Panc1 (cell line): ENCODE data around the gene IGF1R. TPM values are rescaled to one million over a fixed set of nuclear protein-coding genes. Genes with fewer than 3 reads are reported as not detected.

Experiments
- ATAC-seq: fragments of 200-7000 bp; cut with Tn5 transposase; 2 replicates; pipeline ENCODE4 v1.9.1; 2020; ENCODE audit warnings: mild to moderate bottlenecking, moderate library complexity
- BruUV-seq: library from RNA; stranded (reverse); fragments of 400-500 nt; replicated peaks from 2 replicates; lab custom pipeline; 2021; lab: Mats Ljungman, UMichigan
- CTCF ChIA-PET: fragments of 300-600 bp; sonication (Branson Sonifier 250); formaldehyde crosslinking; loops from one replicate; lab custom pipeline; 2022; ENCODE audit warnings: antibody characterized with exemption; lab: Charles Lee
- POLR2A ChIA-PET: fragments of 300-600 bp; sonication (Branson Sonifier 250); formaldehyde crosslinking; loops from one replicate; lab custom pipeline; 2022; ENCODE audit warnings: antibody characterized with exemption; lab: Charles Lee
- DNase-seq: peaks from one replicate; pipeline ENCODE4 v3.0.0-alpha.2; 2010; ENCODE audit warnings: low read depth, low spot score
- H3K27ac ChIP-seq: 2 replicates; pipeline ENCODE4 v1.5.1; 2011; ENCODE audit warnings: mild to moderate bottlenecking, low read length, inconsistent platforms
- H3K27me3 ChIP-seq: fragments of 200-500 bp; sonication (Bioruptor generic); 2 replicates; pipeline ENCODE4 v1.6.0; 2014; ENCODE audit warnings: low read length, inconsistent platforms; ENCODE audit not compliant: control insufficient read depth, insufficient read depth
- H3K36me3 ChIP-seq: fragments of 200-500 bp; sonication (Bioruptor generic); 2 replicates; pipeline ENCODE4 v1.5.1; 2014; ENCODE audit warnings: inconsistent platforms, mild to moderate bottlenecking, low read length, moderate library complexity; ENCODE audit not compliant: control insufficient read depth, insufficient read depth
- H3K4me1 ChIP-seq: 2 replicates; pipeline ENCODE4 v1.5.1; 2011; ENCODE audit warnings: inconsistent platforms, mild to moderate bottlenecking, low read length, moderate library complexity; ENCODE audit not compliant: control insufficient read depth, insufficient read depth
- H3K4me3 ChIP-seq, 2 experiments: 2 replicates each; pipeline ENCODE4 v1.5.1; 2011 to 2012; ENCODE audit warnings: low read depth in 2 of 2, low read length in 2 of 2, mild to moderate bottlenecking in 2 of 2, inconsistent platforms in 1 of 2, moderate library complexity in 1 of 2
- H3K9me3 ChIP-seq: fragments of 200-500 bp; sonication (Bioruptor generic); 2 replicates; pipeline ENCODE4 v1.5.1; 2014; ENCODE audit warnings: low read depth, mild to moderate bottlenecking, inconsistent platforms, low read length, moderate library complexity; ENCODE audit not compliant: control insufficient read depth, insufficient read depth
- CTCF ChIP-seq: fragments of 450-650 bp; IDR thresholded peaks from 2 replicates; pipeline ENCODE4 v1.5.1; 2017; ENCODE audit warnings: mild to moderate bottlenecking
- POLR2AphosphoS5 ChIP-seq: IDR thresholded peaks from 2 replicates; pipeline ENCODE4 v1.6.1; 2012; ENCODE audit warnings: mild to moderate bottlenecking, low read depth, low read length, moderate library complexity
- REST ChIP-seq, 2 experiments: IDR thresholded peaks; 2 replicates each; pipeline ENCODE4 v1.6.1; 2011 to 2012; ENCODE audit warnings: low read depth in 2 of 2, control low read depth in 1 of 2, low read length in 1 of 2, mild to moderate bottlenecking in 1 of 2, moderate library complexity in 1 of 2; ENCODE audit not compliant: insufficient read depth in 1 of 2
- SIN3A ChIP-seq: IDR thresholded peaks from 2 replicates; pipeline ENCODE4 v1.6.1; 2012; ENCODE audit warnings: low read depth, mild to moderate bottlenecking, low read length, moderate library complexity, borderline replicate concordance; ENCODE audit not compliant: insufficient read depth
- TCF7L2 ChIP-seq: IDR thresholded peaks from 2 replicates; pipeline ENCODE4 v1.6.1; 2011; ENCODE audit warnings: mild to moderate bottlenecking, low read depth, low read length, inconsistent platforms
- in situ Hi-C: cut with HindIII; loops from 2 replicates; pipeline ENCODE4 v1.10.0; 2016; ENCODE audit warnings: low sequenced_read_pairs, low pct_unique_long_range_greater_than_20kb
- intact Hi-C: fragments of 100-400 bp; cut with micrococcal nuclease; formaldehyde crosslinking; loops from one replicate; pipeline ENCODE4 v1.10.0; 2022; ENCODE audit not compliant: unreplicated experiment
- total RNA-seq: library from RNA; stranded (reverse); gene quantifications from one replicate; pipeline ENCODE4 v1.2.1, GENCODE V29; 2021; ENCODE audit not compliant: unreplicated experiment

Gene IGF1R
- total RNA-seq, 1 experiment from 2014 or later, result 77.1 TPM

- DNase-seq, result peak; percentile 77
- H3K4me3 ChIP-seq, result peak overlapping the region; percentile 4 to 42; a peak in 3 of 4 replicates
- CTCF ChIA-PET, result interaction anchor here (0.5 to 0.6 kb wide), 2 partner anchors 11 to 126 kb away, joined by 5 to 10 read pairs; no protein-coding TSS in a partner anchor
- no peaks in the 10 kb centered on the region for H3K27me3 ChIP-seq
- H3K4me1 ChIP-seq, result peaks cover 94% of the 10 kb centered on the region
- peak; percentile 76 for TF ChIP-seq POLR2AphosphoS5
- 0 out of 2 replicates have a peak, but pooled peaks have one; percentile 82 for TF ChIP-seq SIN3A
- no peak for TF ChIP-seq CTCF
- peak; percentile 80 for TF ChIP-seq TCF7L2
- peak; percentile 87 for ATAC-seq
- H3K27ac ChIP-seq, result peak overlapping the region; percentile 98
- no peaks in the 10 kb centered on the region for H3K36me3 ChIP-seq
- in situ Hi-C loops, result no loop called here
- intact Hi-C loops, result no loop called here
- BruUV-seq, result no TSS peak
- POLR2A ChIA-PET, result no interaction called here
- no peaks in the 10 kb centered on the region for H3K9me3 ChIP-seq
Observed at GRCh38 chr15:98800437-98801233, 152.3 kb downstream of the IGF1R start.

GRCh38 chr15:98801234-98801561 is 152.9 kb downstream of the IGF1R start:
- intact Hi-C loops, result no loop called here
- Histone ChIP-seq H3K36me3 (no peaks in the 10 kb centered on the region), H3K9me3 (no peaks in the 10 kb centered on the region), H3K27me3 (no peaks in the 10 kb centered on the region), H3K4me1 (peaks cover 94% of the 10 kb centered on the region), H3K4me3 (peak overlapping the region; percentile 4 to 42; a peak in 3 of 4 replicates), H3K27ac (peak overlapping the region; percentile 98)
- TF ChIP-seq POLR2AphosphoS5 (no peak), TCF7L2 (no peak), REST (IDR thresholded peaks at IDR 0.05; ENCODE audit: insufficient read depth in 1 of 2, low read depth in 2 of 2, low read length in 1 of 2) (no peak), SIN3A (no peak), CTCF (no peak)
- BruUV-seq, result no TSS peak
- ChIA-PET POLR2A (no interaction called here), CTCF (interaction anchor here (0.7 kb wide), 1 partner anchor 258 kb away, joined by 3 read pairs; no protein-coding TSS in a partner anchor)
- DNase-seq (no peak), ATAC-seq (0 out of 2 replicates have a peak, but pooled peaks have one; percentile 0)
- in situ Hi-C loops, result no loop called here
